Measurements from ENCODE around the gene OR13J1. TPM values are rescaled to one million over a fixed set of nuclear protein-coding genes. Genes with fewer than 3 reads are reported as not detected.
A peak's percentile ranks its signal among the peaks of the same experiment; 100 is the strongest.
"Not testable (repeated sequence)": the region's sequence is repeated elsewhere in the genome, so short reads cannot be mapped to it uniquely, and the experiment has no call there.

The OR13J1 gene, protein sequence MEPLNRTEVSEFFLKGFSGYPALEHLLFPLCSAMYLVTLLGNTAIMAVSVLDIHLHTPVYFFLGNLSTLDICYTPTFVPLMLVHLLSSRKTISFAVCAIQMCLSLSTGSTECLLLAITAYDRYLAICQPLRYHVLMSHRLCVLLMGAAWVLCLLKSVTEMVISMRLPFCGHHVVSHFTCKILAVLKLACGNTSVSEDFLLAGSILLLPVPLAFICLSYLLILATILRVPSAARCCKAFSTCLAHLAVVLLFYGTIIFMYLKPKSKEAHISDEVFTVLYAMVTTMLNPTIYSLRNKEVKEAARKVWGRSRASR
- not detected in 2 replicates for polyA plus RNA-seq (2014; cell fraction: cytosol; rRNA removed)
- polyA plus RNA-seq (2014; cell fraction: nucleus; rRNA removed) = not detected in 2 replicates

- DNase-seq (ENCODE audit: low spot score) = no peak
Measured at GRCh38 chr9:35870351-35870923, at the start of gene OR13J1. Gene OR13J1 (minus strand): TSS chr9:35870401. CDS start chr9:35870401, 0 bp downstream.

- no peak for DNase-seq (ENCODE audit: low spot score)
Measured at GRCh38 chr9:35919212-35920008, 49.2 kb upstream of the OR13J1 start.

DNA sequence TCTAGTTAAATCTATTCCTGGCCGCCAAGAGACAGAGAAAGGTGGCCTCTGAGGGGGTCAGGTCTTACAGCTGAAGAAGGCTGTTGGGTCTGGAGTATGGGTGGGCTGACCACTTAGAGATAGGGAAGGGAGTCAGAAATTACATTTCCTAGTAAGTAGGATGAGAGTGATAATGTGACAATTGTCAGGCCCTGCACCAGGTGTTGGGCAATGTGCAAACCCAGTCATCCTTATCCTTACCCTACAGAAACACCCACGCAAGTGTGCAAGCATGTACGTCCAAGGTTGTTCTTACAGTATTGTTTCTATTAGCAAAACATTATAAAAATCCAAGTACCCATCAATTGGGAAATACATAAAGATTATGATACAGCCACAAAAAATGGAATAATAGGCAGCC lies 48.6 kb upstream of the OR13J1 start:
- DNase-seq (ENCODE audit: low spot score) = no peak

GRCh38 chr9:35917261-35917660 lies 47.1 kb upstream of the OR13J1 start:
- no peak for DNase-seq (ENCODE audit: low spot score)

GRCh38 chr9:35915681-35916294 lies 45.6 kb upstream of the OR13J1 start:
- no peak for DNase-seq (ENCODE audit: low spot score)

DNA sequence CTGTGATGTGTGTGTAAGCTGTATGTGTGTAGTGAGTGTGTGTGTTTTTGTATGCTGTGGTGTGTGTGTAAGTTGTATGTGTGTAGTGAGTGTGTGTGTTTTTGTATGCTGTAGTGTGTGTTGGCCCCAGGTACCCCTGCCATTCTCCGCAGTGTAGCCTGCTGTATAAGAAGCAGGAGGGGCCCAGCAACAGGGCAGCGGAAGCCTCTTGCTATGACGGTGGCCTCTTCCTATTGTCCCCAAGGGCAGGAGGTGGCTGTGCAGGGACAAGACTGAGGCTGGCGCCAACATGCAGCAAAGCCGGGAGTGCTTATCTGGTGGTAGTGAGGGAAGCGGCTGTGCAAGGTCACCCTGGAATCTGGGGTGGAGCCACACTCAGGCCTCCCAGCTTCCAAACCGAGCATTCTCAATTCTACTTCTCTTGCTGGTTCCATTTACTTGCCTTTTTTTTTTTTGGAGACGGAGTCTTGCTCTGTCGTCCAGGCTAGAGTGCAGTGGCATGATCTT lies 44.2 kb upstream of the OR13J1 start:
- peak; percentile 86 for DNase-seq (ENCODE audit: low spot score)

DNA sequence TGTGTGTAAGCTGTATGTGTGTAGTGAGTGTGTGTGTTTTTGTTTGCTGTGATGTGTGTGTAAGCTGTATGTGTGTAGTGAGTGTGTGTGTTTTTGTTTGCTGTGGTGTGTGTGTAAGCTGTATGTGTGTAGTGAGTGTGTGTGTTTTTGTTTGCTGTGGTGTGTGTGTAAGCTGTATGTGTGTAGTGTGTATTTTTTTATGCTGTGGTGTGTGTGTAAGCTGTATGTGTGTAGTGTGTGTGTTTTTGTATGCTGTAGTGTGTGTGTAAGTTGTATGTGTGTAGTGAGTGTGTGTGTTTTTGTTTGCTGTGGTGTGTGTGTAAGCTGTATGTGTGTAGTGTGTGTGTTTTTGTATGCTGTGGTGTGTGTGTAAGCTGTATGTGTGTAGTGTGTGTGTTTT lies 43.2 kb upstream of the OR13J1 start:
- not testable (repeated sequence) for DNase-seq (ENCODE audit: low spot score)

DNA sequence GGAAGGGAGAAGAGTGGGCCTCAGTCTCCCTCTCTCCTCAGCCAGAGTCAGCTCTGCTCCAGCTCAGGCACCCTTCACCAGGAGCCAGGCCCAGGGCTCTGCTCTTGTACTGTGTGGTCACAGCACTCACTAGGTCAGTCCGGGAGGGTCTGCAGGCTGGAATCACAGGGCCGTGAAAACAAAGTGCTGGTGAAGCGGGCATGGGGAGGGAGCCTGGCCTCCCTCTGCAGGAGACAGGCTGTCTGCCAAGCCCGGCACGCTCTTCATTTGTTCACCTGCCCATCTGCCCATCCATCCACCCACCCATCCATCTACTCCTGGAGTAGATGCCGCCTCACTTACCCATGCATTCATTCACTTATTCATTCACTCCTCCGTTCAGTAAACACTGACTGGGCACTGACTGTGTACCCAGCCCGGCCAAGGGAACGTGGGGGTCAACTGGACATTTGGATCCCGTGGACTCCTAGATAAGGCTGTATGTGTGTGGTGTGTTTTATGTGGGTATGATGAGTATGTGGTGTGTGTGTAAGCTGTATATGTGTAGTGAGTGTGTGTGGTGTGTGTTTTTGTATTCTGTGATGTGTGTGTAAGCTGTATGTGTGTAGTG lies 42.7 kb upstream of the OR13J1 start:
- no peak for DNase-seq (ENCODE audit: low spot score)

DNA sequence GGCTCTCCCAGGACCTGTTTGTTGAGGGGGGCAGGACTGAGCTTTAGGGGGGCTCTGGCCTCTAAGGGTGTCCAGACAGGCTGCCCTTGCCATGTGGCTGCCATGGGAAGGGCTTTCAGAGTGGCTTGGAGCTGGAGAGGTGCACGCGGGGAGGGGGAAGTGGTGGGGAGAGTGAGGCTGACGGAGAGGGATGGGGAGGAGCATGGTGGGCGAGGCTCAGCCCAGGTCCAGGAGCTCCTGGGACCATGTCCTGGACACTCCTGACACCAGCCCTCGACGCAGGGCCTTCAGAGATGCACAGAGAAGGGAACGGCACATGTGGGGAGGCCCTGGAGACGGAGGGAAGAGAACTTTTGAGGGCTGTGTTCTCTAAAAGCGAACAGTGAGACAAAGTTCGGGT lies 41.5 kb upstream of the OR13J1 start:
- DNase-seq (ENCODE audit: low spot score) = no peak

DNA sequence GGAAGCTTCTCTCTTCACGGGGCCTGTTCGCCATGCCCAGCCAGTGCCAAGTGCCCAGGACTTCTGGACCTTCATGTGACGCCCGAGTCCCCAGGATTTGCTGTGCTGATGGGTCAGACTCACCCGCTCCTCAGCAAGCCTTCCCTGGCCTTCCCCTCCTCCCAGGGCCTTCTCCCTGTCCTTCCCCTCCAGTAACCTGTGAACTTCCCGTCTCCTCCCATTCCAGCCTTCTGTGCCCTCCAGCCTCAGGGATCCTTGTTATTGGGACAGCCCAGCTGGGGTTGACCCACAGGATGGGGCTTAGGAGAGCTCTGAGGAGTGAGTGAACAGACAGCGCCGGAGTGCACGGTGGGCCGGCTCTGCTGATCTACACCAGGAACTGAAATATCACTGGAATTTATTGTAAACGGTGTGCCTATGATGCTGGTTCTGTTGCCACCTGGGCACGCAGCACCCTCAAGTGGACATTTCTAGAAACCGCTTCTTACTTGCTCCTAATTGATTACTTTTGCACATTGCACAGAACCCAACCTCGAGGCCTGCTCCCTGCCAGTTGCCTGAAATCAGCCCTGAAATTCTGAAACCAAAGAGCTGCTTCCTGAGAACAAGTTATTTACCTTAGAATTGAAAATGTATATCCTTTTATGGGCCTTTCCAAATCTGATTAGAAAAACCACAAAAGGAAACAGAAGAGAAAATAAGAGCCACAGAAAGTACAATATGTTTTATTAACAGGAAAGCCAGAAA lies 40.6 kb upstream of the OR13J1 start:
- peak; percentile 37 for DNase-seq (ENCODE audit: low spot score)

- DNase-seq (ENCODE audit: low spot score) = no peak
Measured at GRCh38 chr9:35909687-35910612, 39.7 kb upstream of the OR13J1 start.

- no peak for DNase-seq (ENCODE audit: low spot score)
Measured at GRCh38 chr9:35909274-35909673, 39.1 kb upstream of the OR13J1 start, which contains the start of gene SPAAR. Gene SPAAR (plus strand): TSS chr9:35909490. CDS start chr9:35910464, 974 bp downstream.

DNA sequence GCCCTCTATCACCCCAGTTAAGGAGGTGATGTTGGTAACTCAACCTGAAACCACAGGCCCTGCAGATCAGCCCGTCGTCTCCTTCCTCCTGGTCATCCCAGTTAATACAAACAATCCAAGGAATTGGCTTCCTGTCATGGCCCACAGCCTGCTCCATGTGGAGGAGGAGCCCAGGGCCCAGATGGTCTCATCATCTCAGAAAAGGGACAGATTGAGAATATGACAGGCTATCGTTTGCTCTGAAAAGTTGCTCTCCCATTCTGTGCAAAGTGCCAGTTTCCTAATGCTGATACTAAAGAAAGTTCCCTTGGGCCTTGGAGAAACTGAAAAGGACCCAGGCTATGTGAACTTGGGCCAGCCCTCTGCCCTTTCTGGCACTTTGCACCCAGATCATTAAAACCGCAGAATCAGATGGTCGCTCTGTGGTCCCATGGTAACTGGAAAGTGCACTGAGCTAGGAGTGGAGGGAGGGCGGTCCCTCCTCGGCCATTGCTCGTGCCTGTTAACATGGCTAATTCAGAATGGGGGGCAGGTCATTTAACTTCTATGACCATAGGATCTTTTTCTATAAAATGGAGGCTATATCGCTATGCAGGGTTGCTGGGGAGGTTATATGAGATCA lies 38.4 kb upstream of the OR13J1 start:
- DNase-seq (ENCODE audit: low spot score) = no peak

- DNase-seq (ENCODE audit: low spot score) = peak; percentile 21
Measured at GRCh38 chr9:35907711-35908503, 37.7 kb upstream of the OR13J1 start.

GRCh38 chr9:35906923-35907699 lies 36.9 kb upstream of the OR13J1 start:
- peak; percentile 41 for DNase-seq (ENCODE audit: low spot score)

DNA sequence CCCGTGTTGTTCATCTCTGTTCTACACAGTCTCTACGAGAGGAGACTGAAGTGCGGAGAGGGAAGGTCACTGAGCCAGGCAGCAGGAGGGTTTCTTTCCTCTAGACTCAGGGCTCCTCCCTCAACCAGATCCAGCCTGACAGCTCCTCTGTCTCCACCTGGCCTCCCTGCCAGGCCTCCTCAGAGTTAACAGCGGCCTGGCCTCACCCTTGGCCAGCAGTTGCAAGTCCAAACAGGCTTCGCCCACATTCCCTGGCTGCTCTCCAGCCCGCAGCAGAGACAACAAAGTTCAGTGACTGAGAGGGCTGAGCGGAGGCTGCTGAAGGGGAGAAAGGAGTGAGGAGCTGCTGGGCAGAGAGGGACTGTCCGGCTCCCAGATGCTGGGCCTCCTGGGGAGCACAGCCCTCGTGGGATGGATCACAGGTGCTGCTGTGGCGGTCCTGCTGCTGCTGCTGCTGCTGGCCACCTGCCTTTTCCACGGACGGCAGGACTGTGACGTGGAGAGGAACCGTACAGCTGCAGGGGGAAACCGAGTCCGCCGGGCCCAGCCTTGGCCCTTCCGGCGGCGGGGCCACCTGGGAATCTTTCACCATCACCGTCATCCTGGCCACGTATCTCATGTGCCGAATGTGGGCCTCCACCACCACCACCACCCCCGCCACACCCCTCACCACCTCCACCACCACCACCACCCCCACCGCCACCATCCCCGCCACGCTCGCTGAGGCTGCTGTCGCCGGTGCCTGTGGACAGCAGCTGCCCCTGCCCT lies 35.9 kb upstream of the OR13J1 start, which contains the start of gene HRCT1:
Gene HRCT1 (plus strand): TSS at position 291 of the 768 bp plus-strand sequence. CDS start 86 bp downstream, at position 377.
- DNase-seq (ENCODE audit: low spot score) = no peak

Data from SK-N-DZ (cell line).